ENCODE measurements around the gene SNAPIN. TPM values are rescaled to one million over a fixed set of nuclear protein-coding genes. Genes with fewer than 3 reads are reported as not detected.

Gene SNAPIN
- total RNA-seq, 1 donor from 2014 or later = 43.2 TPM

DNA sequence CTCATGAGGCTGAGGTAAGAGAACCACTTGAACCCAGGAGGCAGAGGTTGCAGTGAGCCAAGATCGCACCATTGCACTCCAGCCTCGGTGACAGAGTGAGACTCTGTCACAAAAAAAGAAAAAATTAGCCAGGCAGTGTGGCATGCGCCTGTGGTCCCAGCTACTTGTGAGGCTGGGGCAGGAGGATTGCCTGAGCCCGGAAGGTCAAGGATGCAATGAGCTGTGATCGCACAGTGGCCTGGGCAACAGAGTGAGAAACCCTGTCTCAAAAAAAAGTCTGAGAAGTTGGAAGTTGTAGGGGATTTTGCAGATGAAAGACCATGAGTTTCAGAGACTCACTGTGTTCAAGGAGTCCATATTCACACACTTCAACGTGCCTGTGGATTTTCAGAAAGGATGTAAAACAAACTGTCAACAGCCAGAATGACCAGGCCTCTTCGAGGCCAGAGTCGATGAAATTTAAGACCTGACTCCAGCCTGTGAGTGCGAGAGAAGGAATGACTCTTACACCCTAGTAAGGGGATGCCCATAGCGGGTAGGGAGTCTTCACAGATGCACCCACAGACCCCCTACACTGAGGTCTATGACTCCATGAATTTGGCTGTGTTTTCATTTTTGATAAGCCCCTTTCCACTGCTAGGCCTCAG, 33.4 kb upstream of the SNAPIN start:
- intact Hi-C loops (cut with DNase I) = loop anchor here (5.0 kb wide), 1 partner anchor 93 kb away; no protein-coding TSS in a partner anchor
- no peak for DNase-seq (ENCODE audit: extremely low spot score in 2 of 2)
- Histone ChIP-seq H3K27ac (peak overlapping the region; percentile 9), H3K4me1 (peaks cover 38% of the 10 kb centered on the region), H3K36me3 (no peaks in the 10 kb centered on the region), H3K4me3 (no peak overlapping the region), H3K9me3 (no peaks in the 10 kb centered on the region), H3K27me3 (no peaks in the 10 kb centered on the region)
- TF ChIP-seq, protein P1, sequence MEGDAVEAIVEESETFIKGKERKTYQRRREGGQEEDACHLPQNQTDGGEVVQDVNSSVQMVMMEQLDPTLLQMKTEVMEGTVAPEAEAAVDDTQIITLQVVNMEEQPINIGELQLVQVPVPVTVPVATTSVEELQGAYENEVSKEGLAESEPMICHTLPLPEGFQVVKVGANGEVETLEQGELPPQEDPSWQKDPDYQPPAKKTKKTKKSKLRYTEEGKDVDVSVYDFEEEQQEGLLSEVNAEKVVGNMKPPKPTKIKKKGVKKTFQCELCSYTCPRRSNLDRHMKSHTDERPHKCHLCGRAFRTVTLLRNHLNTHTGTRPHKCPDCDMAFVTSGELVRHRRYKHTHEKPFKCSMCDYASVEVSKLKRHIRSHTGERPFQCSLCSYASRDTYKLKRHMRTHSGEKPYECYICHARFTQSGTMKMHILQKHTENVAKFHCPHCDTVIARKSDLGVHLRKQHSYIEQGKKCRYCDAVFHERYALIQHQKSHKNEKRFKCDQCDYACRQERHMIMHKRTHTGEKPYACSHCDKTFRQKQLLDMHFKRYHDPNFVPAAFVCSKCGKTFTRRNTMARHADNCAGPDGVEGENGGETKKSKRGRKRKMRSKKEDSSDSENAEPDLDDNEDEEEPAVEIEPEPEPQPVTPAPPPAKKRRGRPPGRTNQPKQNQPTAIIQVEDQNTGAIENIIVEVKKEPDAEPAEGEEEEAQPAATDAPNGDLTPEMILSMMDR (IDR thresholded peaks at IDR 0.05) = no peak
- TF ChIP-seq POLR2AphosphoS5 (IDR thresholded peaks at IDR 0.05; ENCODE audit: insufficient read depth in 1 of 2, low read depth in 1 of 2) = no peak
- TF ChIP-seq POLR2A (IDR thresholded peaks at IDR 0.05) = no peak

DNA sequence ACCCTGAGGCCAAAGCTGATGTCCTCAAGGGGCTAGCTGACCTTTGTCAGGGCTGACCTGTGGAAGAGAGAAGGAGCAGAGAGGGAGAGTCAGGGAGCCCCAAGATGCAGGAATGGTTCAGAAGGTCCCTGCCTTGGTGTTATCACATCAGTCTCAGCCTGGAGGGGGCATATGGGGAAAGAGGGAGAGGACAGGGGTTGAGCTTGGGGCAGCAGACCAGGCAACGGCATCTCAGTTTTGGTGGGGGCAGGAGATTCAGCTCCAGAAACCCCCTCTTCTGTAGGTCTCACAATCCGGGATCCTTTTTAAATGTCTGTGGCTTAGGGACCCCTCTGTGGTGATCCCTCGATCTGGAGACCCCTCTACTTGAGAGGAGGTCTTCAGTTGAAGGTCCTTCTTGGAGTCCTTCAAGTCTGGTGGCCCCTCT, 32.0 kb upstream of the SNAPIN start:
- peak overlapping the region; percentile 48 to 68 for H3K4me3 ChIP-seq
- H3K27ac ChIP-seq = peak overlapping the region; percentile 95
- H3K4me1 ChIP-seq = peaks cover 38% of the 10 kb centered on the region
- no peaks in the 10 kb centered on the region for H3K27me3 ChIP-seq
- H3K36me3 ChIP-seq = no peaks in the 10 kb centered on the region
- intact Hi-C loops (cut with DNase I) = loop anchor here (5.0 kb wide), 1 partner anchor 94 kb away; no protein-coding TSS in a partner anchor
- H3K9me3 ChIP-seq = no peaks in the 10 kb centered on the region
- DNase-seq (ENCODE audit: extremely low spot score in 2 of 2) = no peak
- TF ChIP-seq POLR2A (IDR thresholded peaks at IDR 0.05) (no peak), POLR2AphosphoS5 (IDR thresholded peaks at IDR 0.05; ENCODE audit: insufficient read depth in 1 of 2, low read depth in 1 of 2) (no peak)
- TF ChIP-seq, protein P1 (IDR thresholded peaks at IDR 0.05) = no peak

DNA sequence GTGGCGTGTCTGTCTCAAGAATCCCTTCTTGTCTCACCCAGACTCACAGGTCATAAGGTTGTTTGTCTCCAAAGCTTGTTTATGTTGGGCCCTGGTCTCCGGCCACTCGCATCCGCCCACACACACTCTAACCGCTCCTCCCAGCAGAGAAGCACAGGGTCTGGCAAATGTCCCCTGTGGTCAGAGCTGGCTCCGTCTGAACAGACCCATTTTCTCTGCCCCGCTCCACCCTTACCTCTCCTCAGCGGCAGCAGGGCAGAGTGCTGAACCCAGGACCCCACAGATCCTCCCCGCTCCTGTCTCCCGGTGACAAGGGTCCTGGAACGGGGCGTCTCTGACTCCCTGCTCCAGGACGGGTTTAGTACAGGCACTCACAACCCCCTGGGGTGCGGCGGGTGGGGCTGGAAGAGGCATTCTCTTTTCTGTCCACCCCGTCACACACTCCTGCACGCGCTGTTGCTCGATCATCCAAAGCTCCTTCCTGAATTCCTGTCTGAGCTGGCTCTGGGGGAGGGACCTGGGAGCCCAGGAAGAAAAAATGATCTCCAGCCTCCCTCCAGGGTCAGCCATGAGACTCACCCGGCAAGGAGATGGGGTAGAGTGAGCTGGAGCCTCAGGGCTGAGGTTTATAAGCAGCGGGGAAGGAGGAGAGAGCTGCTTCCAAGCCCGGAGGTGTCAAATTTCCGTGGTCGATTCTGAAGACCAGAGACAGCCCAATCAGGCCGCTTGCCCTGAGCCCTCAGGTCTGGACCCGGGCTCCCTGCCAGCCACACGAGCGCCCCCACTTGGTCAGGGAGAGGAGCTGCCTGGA, 31.4 kb upstream of the SNAPIN start, which contains the start of gene S100A13:
Gene S100A13, minus strand, starts transcription at position 602 of the 811 bp plus-strand sequence. CDS start 1,033 bp downstream, outside the sequence.
- Histone ChIP-seq H3K4me1 (peaks cover 38% of the 10 kb centered on the region), H3K27ac (peak within 1 kb of the TSS; percentile 95), H3K4me3 (peak within 1 kb of the TSS; percentile 48 to 68), H3K36me3 (no peaks in the 10 kb centered on the region), H3K27me3 (no peaks in the 10 kb centered on the region), H3K9me3 (no peaks in the 10 kb centered on the region)
- intact Hi-C loops (cut with DNase I) = loop anchor here (5.0 kb wide), 1 partner anchor 95 kb away; no protein-coding TSS in a partner anchor
- no peak for DNase-seq (ENCODE audit: extremely low spot score in 2 of 2)
- TF ChIP-seq, protein P1 (IDR thresholded peaks at IDR 0.05) = peak in 1 of 3 experiments; percentile 13
- TF ChIP-seq POLR2AphosphoS5 (IDR thresholded peaks at IDR 0.05; ENCODE audit: insufficient read depth in 1 of 2, low read depth in 1 of 2) (peak; percentile 6 to 84), POLR2A (IDR thresholded peaks at IDR 0.05) (peak in 1 of 2 donors; percentile 30)

DNA sequence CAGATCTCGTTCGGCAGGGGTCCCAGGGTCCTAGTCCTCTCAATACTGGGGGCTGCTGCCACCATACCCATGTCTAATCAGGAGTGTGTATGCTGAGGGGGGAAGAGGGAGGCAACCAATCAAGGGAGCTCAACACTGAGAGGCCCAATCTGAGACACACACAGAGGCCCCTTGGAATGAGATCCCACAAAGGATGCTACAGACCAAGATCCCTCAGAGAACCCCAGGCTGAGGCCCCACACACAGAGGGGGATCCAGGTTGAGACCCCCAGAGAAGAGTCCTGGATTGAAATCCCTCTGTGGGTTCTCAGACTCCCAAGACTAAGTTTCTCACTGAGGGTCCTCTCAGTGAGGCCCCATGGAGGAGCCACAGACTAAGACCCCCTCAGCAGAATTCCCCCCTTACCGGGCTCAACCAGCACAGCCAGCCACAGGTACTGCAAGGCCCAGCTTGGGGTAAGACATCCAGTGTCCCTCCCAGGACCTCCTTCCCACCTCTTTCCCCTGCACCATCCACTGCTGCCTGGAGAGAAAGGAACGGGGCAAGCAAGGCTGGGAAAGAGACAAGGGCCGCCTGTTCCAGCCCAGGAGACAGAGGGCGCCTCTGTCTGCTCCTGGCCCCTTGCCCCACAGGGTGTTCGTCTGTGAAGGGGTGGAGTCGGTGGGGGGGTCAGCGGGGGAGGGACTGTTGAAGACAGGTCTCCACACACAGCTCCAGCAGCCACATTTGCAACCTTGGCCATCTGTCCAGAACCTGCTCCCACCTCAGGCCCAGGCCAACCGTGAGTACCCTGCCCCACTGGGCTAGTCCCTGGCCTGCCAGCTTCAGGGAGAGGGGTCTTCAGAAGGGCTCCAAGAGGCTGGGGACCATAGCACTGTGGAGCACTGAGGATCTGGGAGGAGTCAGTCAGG, 30.5 kb upstream of the SNAPIN start, which contains the start of gene S100A1:
Gene S100A1, plus strand, starts transcription at position 720 of the 912 bp plus-strand sequence. CDS start 2,088 bp downstream, outside the sequence.
- Histone ChIP-seq H3K9me3 (no peaks in the 10 kb centered on the region), H3K27me3 (no peaks in the 10 kb centered on the region), H3K4me3 (peak within 1 kb of the TSS; percentile 48 to 68), H3K36me3 (no peaks in the 10 kb centered on the region), H3K4me1 (peaks cover 41% of the 10 kb centered on the region), H3K27ac (peak within 1 kb of the TSS; percentile 95)
- DNase-seq (ENCODE audit: extremely low spot score in 2 of 2) = no peak
- no peak for TF ChIP-seq POLR2A (IDR thresholded peaks at IDR 0.05)
- intact Hi-C loops (cut with DNase I) = loop anchor here (5.0 kb wide), 1 partner anchor 96 kb away; no protein-coding TSS in a partner anchor
